SU-DHL-6 (cell line): ENCODE measurements around the gene CUL7.

Experiments used
- CTCF ChIP-seq: fragments of 200-600 bp; sonication (generic); IDR thresholded peaks from one replicate; pipeline ENCODE4 v1.5.1; 2017; ENCODE audit warnings: antibody characterized with exemption, mild to moderate bottlenecking, low read length, moderate library complexity; ENCODE audit not compliant: insufficient read depth, poor library complexity, severe bottlenecking
- EZH2phosphoT487 ChIP-seq: fragments of 200-600 bp; sonication (generic), shearing (Covaris generic); conservative IDR thresholded peaks from 2 replicates; pipeline ENCODE4 v1.6.1; 2018; ENCODE audit warnings: mild to moderate bottlenecking, antibody characterized with exemption, low read length, moderate library complexity, mixed read lengths

- TF ChIP-seq CTCF (no peak), EZH2phosphoT487 (no peak)
Observed at GRCh38 chr6:43011207-43011606, 42.4 kb downstream of the CUL7 start.
